ENCODE results near the gene SPCS3.

Gene SPCS3

GRCh38 chr4:176298664-176299063 is 21.1 kb upstream of the SPCS3 start:
- no peaks in the 10 kb centered on the region for H3K36me3 Mint-ChIP-seq (ENCODE audit: low read depth)
- peaks cover 2% of the 10 kb centered on the region for H3K27me3 Mint-ChIP-seq (ENCODE audit: low read depth, poor library complexity)
- H3K27ac Mint-ChIP-seq: no peak overlapping the region
- DNase-seq: no peak
- no peaks in the 10 kb centered on the region for H3K9me3 Mint-ChIP-seq
- H3K4me1 Mint-ChIP-seq: no peaks in the 10 kb centered on the region
- H3K4me3 Mint-ChIP-seq: no peak overlapping the region
- TF ChIP-seq CTCF (IDR thresholded peaks at IDR 0.05): no peak

DNA sequence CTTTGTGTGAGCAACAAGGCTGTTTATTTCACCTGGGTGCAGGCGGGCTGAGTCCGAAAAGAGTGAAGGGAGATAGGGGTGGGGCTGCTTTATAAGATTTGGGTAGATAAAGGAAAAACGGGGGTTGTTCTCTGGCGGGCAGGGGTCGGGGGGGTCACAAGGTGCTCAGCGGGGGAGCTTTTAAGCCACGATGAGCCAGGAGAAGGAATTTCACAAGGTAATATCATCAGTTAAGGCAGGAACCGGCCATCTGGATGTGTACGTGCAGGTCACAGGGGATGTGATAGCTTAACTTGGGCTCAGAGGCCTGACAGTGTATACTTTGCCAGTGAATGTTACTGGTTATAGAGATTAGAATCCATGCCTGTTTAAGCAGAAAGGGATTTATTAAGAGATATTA is 19.7 kb upstream of the SPCS3 start:
- Mint-ChIP-seq H3K4me1 (no peaks in the 10 kb centered on the region), H3K36me3 (ENCODE audit: low read depth) (no peaks in the 10 kb centered on the region), H3K4me3 (no peak overlapping the region), H3K9me3 (no peaks in the 10 kb centered on the region), H3K27me3 (ENCODE audit: low read depth, poor library complexity) (peaks cover 4% of the 10 kb centered on the region), H3K27ac (no peak overlapping the region)
- TF ChIP-seq CTCF (IDR thresholded peaks at IDR 0.05): no peak
- DNase-seq: no peak

GRCh38 chr4:176300565-176300964 is 19.2 kb upstream of the SPCS3 start:
- H3K36me3 Mint-ChIP-seq (ENCODE audit: low read depth): no peaks in the 10 kb centered on the region
- H3K27ac Mint-ChIP-seq: no peak overlapping the region
- no peak overlapping the region for H3K4me3 Mint-ChIP-seq
- no peak for DNase-seq
- H3K27me3 Mint-ChIP-seq (ENCODE audit: low read depth, poor library complexity): peaks cover 4% of the 10 kb centered on the region
- H3K9me3 Mint-ChIP-seq: no peaks in the 10 kb centered on the region
- no peaks in the 10 kb centered on the region for H3K4me1 Mint-ChIP-seq
- TF ChIP-seq CTCF (IDR thresholded peaks at IDR 0.05): no peak

DNA sequence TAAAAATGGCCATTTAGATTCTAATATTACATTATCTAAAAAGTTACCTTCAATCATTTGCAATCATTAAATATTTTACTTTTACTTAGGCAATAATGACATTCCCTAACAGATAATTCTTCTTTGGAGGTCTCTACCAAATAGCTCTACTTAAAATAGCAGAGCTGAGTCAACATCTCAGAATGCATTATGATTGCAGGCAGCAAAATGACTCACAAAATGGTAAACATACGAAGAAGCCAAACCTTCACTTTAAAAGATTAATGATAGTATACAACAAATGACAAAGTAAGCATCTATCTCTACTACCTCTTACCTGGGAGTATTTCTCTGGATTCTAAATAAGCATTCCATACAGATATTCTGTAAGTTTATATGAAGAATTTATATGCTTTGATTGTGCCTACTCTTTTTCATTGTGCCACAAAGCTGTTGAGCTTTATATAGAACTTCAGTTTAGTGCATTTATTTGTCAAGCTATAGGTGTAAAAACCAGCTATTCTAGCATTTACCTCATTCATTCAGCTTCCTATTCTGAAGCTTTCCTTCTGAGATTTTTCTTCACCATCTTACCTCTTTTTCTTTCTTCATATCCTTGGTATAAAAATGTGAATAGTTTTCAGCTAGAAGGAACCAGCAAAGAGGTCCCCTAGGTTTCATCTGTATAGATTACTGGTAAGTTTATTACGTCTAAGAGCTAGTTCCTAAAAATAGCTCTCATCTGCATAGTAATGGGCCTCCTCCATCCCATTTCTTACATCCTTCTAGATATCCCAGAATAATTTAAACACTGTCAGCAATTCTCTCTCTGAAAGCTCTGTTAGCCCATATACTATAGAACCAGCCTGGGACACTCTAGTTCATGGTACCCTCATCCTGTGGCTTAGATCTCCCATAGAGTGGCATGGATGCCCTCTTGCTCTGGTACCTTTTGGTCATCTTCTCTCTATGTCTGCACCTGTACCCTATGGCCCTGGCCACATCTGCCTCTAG is 17.2 kb upstream of the SPCS3 start:
- no peak for DNase-seq
- peaks cover 4% of the 10 kb centered on the region for H3K27me3 Mint-ChIP-seq (ENCODE audit: low read depth, poor library complexity)
- TF ChIP-seq CTCF (IDR thresholded peaks at IDR 0.05): no peak
- no peak overlapping the region for H3K27ac Mint-ChIP-seq
- H3K36me3 Mint-ChIP-seq (ENCODE audit: low read depth): no peaks in the 10 kb centered on the region
- peaks cover 4% of the 10 kb centered on the region for H3K4me1 Mint-ChIP-seq
- no peaks in the 10 kb centered on the region for H3K9me3 Mint-ChIP-seq
- H3K4me3 Mint-ChIP-seq: no peak overlapping the region

- H3K27ac Mint-ChIP-seq: no peak overlapping the region
- H3K27me3 Mint-ChIP-seq (ENCODE audit: low read depth, poor library complexity): peaks cover 4% of the 10 kb centered on the region
- DNase-seq: no peak
Observed at GRCh38 chr4:176303938-176304337, 15.8 kb upstream of the SPCS3 start.

More at GRCh38 chr4:176303938-176304337, 15.8 kb upstream of the SPCS3 start:
- no peak for TF ChIP-seq CTCF (IDR thresholded peaks at IDR 0.05)
- no peaks in the 10 kb centered on the region for H3K36me3 Mint-ChIP-seq (ENCODE audit: low read depth)
- no peaks in the 10 kb centered on the region for H3K9me3 Mint-ChIP-seq
- no peak overlapping the region for H3K4me3 Mint-ChIP-seq
- peaks cover 5% of the 10 kb centered on the region for H3K4me1 Mint-ChIP-seq

All from nephron progenitor cell (in vitro differentiated cells).